Esophagus squamous epithelium (tissue), 5 donors: ENCODE measurements around the gene C22orf31. TPM values are rescaled to one million over a fixed set of nuclear protein-coding genes. Genes with fewer than 3 reads are reported as not detected.
A peak's percentile ranks its signal among the peaks of the same experiment; 100 is the strongest.

Experiments used
- DNase-seq: peaks from one replicate; lab custom pipeline; 2025; lab: John Stamatoyannopoulos, UW
- H3K27ac ChIP-seq, 4 donors: fragments of 200-600 bp; sonication (generic); one replicate each; pipeline ENCODE4 v1.5.1; 2016 to 2019; ENCODE audit warnings: mild to moderate bottlenecking in 1 of 4
- H3K27me3 ChIP-seq, 4 donors: fragments of 200-600 bp; sonication (generic); 1 replicate in 3 of 4; 2 replicates in 1 of 4; pipeline versions ENCODE4 v1.5.1 to v1.6.0; 2017 to 2021; ENCODE audit warnings: antibody characterized with exemption in 1 of 4
- H3K36me3 ChIP-seq, 3 donors: fragments of 200-600 bp; sonication (generic); one replicate each; pipeline ENCODE4 v1.5.1; 2016 to 2019
- H3K4me1 ChIP-seq, 3 donors: fragments of 200-600 bp; sonication (generic); one replicate each; pipeline ENCODE4 v1.5.1; 2017 to 2019
- H3K4me3 ChIP-seq, 4 donors: fragments of 200-600 bp; sonication (generic); 1 replicate in 3 of 4; 2 replicates in 1 of 4; pipeline ENCODE4 v1.5.1; 2016 to 2019; ENCODE audit warnings: mild to moderate bottlenecking in 2 of 4, moderate library complexity in 1 of 4
- H3K9me3 ChIP-seq, 3 donors: fragments of 200-600 bp; sonication (generic); one replicate each; pipeline ENCODE4 v1.5.1; 2016 to 2019
- CTCF ChIP-seq, 6 experiments: fragments of 450-650 bp in 4 of 6; fragments of 200-600 bp in 2 of 6; sonication (generic) in 2 of 6; IDR thresholded peaks; one replicate each; pipeline ENCODE4 v1.5.1; 2016 to 2019; ENCODE audit warnings: antibody characterized with exemption in 6 of 6, mild to moderate bottlenecking in 4 of 6, moderate library complexity in 4 of 6
- POLR2A ChIP-seq, 4 donors: fragments of 450-650 bp; IDR thresholded peaks; one replicate each; pipeline ENCODE4 v1.6.1; 2017; ENCODE audit warnings: antibody characterized with exemption in 4 of 4, mild to moderate bottlenecking in 4 of 4, moderate library complexity in 3 of 4
- WGBS, 2 donors: methylation state at CpG; one replicate each; pipeline ENCODE4 v1.1.5; 2018; 5-methylcytosine and 5-hydroxymethylcytosine counted together
- intact Hi-C: fragments of 100-400 bp; cut with DNase I; formaldehyde crosslinking; loops from one replicate; pipeline ENCODE4 v1.15.0; 2022
- total RNA-seq, 4 donors: library from RNA; depleted of rRNA; stranded (reverse); fragments of >200 nt; gene quantifications; one replicate each; pipeline ENCODE4 v1.1.0, GENCODE V29; 2016
- donor health status: DM: yes; HTN: yes; CAD: no.

The C22orf31 gene
- total RNA-seq, 4 donors from 2014 or later = 0.38 TPM; not detected in 3

GRCh38 chr22:29103121-29103520 lies 41.5 kb upstream of the C22orf31 start:
- 75 to 87% methylated on average over 1 of the region's 1 CpG for WGBS, 2 donors
- peaks cover 0 to 61% (median 0%) of the 10 kb centered on the region in 3 donors for H3K36me3 ChIP-seq
- no peak overlapping the region for H3K4me3 ChIP-seq
- no peaks in the 10 kb centered on the region for H3K27me3 ChIP-seq
- peaks cover 0 to 2% (median 0%) of the 10 kb centered on the region in 3 donors for H3K4me1 ChIP-seq
- no peak for DNase-seq
- no peak overlapping the region for H3K27ac ChIP-seq
- TF ChIP-seq POLR2A (IDR thresholded peaks at IDR 0.05) (no peak), CTCF (IDR thresholded peaks at IDR 0.05) (no peak)
- intact Hi-C loops = no loop called here
- H3K9me3 ChIP-seq = no peaks in the 10 kb centered on the region

DNA sequence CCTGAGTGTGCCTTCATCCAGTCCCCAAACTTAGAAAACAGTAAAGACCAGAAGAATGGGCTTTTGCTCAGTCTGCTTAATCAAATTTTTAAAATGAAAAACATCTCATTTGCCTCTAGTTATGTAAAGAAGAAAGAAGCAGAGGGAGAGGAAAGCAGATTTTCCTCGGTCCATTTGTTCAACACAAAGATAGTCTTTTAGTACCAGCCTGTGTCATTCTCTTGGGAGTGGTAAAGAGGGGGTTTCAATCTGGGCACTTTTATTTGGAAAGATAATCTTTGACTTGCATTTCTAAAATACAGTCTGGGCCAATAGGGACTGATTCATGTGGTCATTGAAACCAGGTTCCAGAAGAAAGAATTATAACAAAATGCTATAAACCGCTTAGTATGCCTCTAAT lies 40.7 kb upstream of the C22orf31 start:
- 86 to 90% methylated on average over 2 of the region's 2 CpGs for WGBS, 2 donors
- Histone ChIP-seq H3K36me3 (peaks cover 0 to 61% (median 0%) of the 10 kb centered on the region in 3 donors), H3K4me3 (no peak overlapping the region), H3K27me3 (no peaks in the 10 kb centered on the region), H3K4me1 (no peaks in the 10 kb centered on the region), H3K9me3 (no peaks in the 10 kb centered on the region), H3K27ac (no peak overlapping the region)
- DNase-seq = no peak
- intact Hi-C loops = no loop called here
- no peak for TF ChIP-seq POLR2A (IDR thresholded peaks at IDR 0.05)
- no peak for TF ChIP-seq CTCF (IDR thresholded peaks at IDR 0.05)

DNA sequence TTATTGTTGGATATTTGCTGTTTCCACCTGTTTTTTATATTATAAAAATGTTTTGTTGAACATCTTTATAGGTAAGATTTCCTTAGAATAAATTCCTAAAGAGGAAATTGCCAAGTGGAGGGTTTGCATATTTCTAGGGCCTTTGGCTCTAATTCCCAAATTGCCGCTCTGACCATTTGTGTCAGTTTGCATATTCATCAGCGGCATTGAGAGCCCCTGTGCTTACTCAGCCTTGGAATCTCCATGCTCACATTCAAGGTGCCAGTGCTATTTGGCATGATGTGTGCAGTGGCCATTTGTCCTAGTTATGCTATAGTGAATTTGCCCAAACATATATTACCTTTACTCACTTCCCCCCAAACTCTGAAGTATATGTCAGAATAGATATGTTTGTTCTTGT lies 36.7 kb upstream of the C22orf31 start:
- peaks cover 0 to 18% (median 4%) of the 10 kb centered on the region in 3 donors for H3K4me1 ChIP-seq
- H3K4me3 ChIP-seq = no peak overlapping the region
- H3K9me3 ChIP-seq = no peaks in the 10 kb centered on the region
- H3K36me3 ChIP-seq = peaks cover 0 to 84% (median 13%) of the 10 kb centered on the region in 3 donors
- no peak overlapping the region for H3K27ac ChIP-seq
- WGBS, 2 donors = 93 to 96% methylated on average over 2 of the region's 2 CpGs
- no peak for DNase-seq
- no peaks in the 10 kb centered on the region for H3K27me3 ChIP-seq
- intact Hi-C loops = no loop called here
- TF ChIP-seq POLR2A (IDR thresholded peaks at IDR 0.05) = no peak
- no peak for TF ChIP-seq CTCF (IDR thresholded peaks at IDR 0.05)

GRCh38 chr22:29096736-29097669 lies 35.4 kb upstream of the C22orf31 start:
- intact Hi-C loops = no loop called here
- H3K9me3 ChIP-seq = no peaks in the 10 kb centered on the region
- H3K27me3 ChIP-seq = no peaks in the 10 kb centered on the region
- H3K36me3 ChIP-seq = peaks cover 0 to 75% (median 13%) of the 10 kb centered on the region in 3 donors
- peak overlapping the region in 1 of 4 donors; percentile 28 for H3K27ac ChIP-seq
- no peak for DNase-seq
- 81 to 89% methylated on average over 11 to 13 of the region's 13 CpGs for WGBS, 2 donors
- peaks cover 0 to 31% (median 4%) of the 10 kb centered on the region in 3 donors for H3K4me1 ChIP-seq
- TF ChIP-seq CTCF (IDR thresholded peaks at IDR 0.05) = no peak
- no peak for TF ChIP-seq POLR2A (IDR thresholded peaks at IDR 0.05)
- no peak overlapping the region for H3K4me3 ChIP-seq

GRCh38 chr22:29095459-29095858 lies 33.8 kb upstream of the C22orf31 start:
- Histone ChIP-seq H3K27ac (no peak overlapping the region), H3K4me3 (no peak overlapping the region), H3K4me1 (peaks cover 0 to 36% (median 4%) of the 10 kb centered on the region in 3 donors), H3K9me3 (no peaks in the 10 kb centered on the region), H3K36me3 (peaks cover 0 to 59% (median 13%) of the 10 kb centered on the region in 3 donors), H3K27me3 (no peaks in the 10 kb centered on the region)
- no peak for DNase-seq
- intact Hi-C loops = no loop called here
- TF ChIP-seq CTCF (IDR thresholded peaks at IDR 0.05) (no peak), POLR2A (IDR thresholded peaks at IDR 0.05) (no peak)
- WGBS, 2 donors = 81 to 89% methylated on average over 2 of the region's 2 CpGs
